Stimulated activated CD4-positive, alpha-beta T cell treated with anti-CD3 and anti-CD28 coated beads, Interleukin-12 subunit alpha, Interleukin-12 subunit beta, amount 100 ng/mL, for 4 hours (primary cell): ENCODE results near the gene MME.
"Not testable (repeated sequence)": the region's sequence is repeated elsewhere in the genome, so short reads cannot be mapped to it uniquely, and the experiment has no call there.

Source experiments
- DNase-seq: peaks from one replicate; pipeline ENCODE4 v3.0.0-alpha.2; 2020

MME gene

GRCh38 chr3:155086051-155086450, 5.9 kb downstream of the MME start:
- DNase-seq = no peak

DNA sequence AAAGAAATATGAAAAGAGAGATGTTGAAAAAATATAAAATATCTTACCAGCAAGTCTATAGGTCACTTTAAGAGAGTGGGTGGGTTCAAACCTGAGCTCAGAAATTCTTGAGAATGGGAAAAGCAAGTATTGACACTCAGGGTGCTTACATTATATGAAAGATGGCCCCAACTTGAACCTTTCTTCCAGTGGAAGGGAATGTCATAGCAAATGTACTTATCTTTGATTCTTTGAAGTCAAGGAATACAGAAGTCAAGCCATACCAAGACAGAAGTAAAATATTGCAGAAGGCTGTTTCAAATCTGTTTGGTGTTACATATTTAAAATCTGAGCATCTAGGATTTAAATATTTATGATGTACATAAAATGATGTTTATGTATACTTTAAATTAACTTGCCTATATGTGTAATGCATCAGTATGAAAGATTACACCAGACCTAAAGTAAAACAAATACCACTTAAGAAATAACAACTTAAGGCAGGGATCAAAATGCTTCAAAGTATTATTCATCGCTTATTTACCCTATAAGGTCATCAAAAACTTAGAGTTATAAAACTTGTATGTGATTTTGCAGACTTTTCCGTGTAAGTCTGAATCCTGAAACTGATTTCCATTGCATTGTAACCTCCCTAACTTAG, 8.7 kb downstream of the MME start:
- DNase-seq = no peak

DNA sequence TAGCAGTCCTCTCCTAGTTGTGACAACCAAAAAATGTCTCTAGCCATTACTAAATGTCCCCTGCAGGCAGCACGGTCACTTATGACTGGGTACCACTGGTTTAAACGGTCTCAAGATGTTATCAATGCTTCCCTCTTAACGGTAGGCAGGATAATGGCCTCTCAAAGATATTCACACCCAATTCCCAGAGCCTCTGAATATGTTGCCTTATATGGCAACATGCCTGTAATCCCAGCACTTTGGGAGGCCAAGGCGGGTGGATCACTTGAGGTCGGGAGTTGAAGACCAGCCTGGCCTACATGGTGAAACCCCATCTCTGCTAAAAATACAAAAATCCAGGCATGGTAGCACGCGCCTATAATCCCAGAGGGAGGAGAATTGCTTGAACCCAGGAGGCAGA, 9.4 kb downstream of the MME start:
- no peak for DNase-seq

DNA sequence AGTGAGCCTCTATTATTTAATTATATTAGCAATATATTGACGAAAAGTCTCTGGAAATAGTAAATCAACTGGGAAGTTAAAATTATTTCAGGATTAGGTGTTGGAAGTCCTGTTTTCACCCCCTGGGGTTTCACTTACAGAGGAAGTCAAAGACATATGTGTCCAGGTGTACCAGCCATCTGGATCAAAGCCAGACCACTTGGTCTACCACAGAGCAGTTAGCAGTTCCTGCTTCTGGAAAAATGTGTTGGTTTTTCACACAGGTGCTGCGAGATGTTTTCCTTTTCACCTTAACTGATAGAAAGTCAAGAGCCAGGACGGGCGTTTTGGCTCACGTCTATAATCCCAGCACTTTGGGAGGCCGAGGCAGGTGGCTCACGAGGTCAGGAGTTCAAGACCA, 13.1 kb downstream of the MME start:
- no peak for DNase-seq

- no peak for DNase-seq
These were observed 16.3 kb downstream of the MME start for GRCh38 chr3:155096303-155097008.

- no peak for DNase-seq
These were observed 16.9 kb downstream of the MME start for GRCh38 chr3:155097009-155097349.

- no peak for DNase-seq
These were observed 21.3 kb downstream of the MME start for GRCh38 chr3:155101398-155101797.

DNA sequence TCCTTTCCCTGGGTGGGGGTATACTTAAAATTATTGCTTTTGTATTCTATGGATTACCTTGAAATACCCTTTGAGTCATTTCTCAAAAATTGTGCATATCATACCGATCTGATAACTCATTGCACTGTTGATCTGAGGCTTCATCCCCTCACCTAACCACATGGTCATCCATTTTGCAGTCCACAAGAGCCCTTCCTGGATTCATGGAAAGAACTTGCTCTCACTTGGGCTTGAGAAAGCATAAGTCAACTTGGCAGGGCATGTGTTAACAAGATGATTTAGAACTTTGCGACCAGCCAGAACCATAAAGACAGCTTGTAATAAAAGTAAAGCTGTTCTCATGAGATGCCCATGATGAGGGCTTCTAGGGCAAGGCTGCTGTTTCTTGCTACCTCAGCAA, 22.2 kb downstream of the MME start:
- DNase-seq = no peak

DNA sequence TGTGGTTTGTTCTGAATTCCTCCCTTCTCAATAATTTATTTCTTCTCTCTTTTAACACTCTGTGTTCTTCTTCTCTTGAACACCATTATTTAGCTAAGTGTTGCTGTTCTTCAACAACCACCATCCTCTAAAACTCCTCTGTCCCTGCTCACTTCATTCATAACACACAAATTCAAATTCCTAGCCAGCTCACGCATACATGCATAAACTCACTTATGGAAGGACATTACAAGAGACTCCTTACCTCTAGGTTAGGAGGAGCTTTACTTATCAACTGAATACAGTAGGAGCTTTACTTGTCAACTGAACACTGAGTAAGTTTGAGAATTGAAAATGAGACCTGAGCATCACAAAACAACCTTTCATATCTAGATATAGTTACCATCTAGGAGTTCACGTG, 23.6 kb downstream of the MME start:
- no peak for DNase-seq

GRCh38 chr3:155106119-155106518, 26.0 kb downstream of the MME start:
- DNase-seq = no peak

DNA sequence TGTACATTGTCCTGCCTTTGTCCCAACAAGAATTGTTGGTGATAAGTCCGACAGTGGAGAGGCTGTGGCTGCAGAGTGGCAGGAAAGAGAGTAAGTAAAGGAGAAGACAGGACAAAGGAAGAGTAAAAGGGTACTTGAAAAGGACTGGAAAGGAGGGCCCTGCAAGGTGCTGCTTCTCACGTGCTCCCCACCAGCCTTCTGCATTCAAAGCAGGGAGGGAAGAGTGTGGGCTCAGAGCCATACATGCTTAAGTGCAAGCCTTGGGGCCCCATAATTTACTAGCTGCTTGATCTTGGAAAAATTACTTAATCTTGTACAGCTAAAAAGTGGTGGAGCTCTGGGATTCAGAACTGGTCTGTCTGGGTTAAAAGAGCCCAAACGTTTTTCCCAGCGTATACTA, 29.9 kb downstream of the MME start:
- no peak for DNase-seq

- no peak for DNase-seq
These were observed 31.1 kb downstream of the MME start for GRCh38 chr3:155110996-155111901.

DNA sequence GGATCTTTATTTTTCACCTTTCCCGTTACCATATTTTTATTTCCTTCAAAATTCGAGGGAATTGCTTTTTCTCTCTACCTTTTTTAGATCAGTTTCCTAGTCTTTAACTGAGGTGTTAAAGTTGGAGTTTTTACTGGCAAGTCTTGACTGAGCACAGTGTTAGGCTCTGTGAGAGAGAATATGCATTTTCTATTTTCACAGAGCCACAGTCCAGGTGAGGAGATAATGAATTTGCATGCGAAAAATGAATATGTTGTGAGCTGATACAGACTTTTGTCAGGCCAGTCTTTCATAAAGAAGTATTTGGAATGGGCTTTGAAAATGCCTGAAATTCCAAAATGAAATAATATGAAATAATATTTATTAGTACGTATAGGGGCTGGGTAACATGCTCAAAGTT, 31.9 kb downstream of the MME start:
- DNase-seq = no peak

- no peak for DNase-seq
These were observed 32.7 kb downstream of the MME start for GRCh38 chr3:155112661-155113389.

- DNase-seq = not testable (repeated sequence)
These were observed 44.6 kb downstream of the MME start for GRCh38 chr3:155124745-155125144.

- no peak for DNase-seq
These were observed 49.3 kb downstream of the MME start for GRCh38 chr3:155129396-155129795.

GRCh38 chr3:155130001-155130400, 49.9 kb downstream of the MME start:
- DNase-seq = no peak

- no peak for DNase-seq
These were observed 51.0 kb downstream of the MME start for GRCh38 chr3:155131104-155131503.

DNA sequence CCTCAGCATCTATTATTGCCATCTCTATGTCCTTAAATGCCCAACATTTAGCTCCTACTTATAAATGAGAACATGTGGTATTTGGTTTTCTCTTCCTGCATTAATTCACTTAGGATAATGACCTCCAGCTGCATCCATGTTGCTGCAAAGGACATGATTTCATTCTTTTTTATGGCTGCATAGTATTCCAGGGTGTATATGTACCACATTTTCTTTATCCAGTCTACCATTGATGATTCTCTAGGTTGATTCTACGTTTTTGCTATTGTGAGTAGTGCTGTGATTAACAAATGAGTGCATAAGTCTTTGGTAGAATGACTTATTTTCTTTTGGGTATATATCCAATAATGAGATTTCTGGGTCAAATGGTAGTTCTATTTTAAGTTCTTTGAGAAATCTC, 54.2 kb downstream of the MME start:
- not testable (repeated sequence) for DNase-seq

GRCh38 chr3:155135003-155135402, 54.9 kb downstream of the MME start:
- no peak for DNase-seq

DNA sequence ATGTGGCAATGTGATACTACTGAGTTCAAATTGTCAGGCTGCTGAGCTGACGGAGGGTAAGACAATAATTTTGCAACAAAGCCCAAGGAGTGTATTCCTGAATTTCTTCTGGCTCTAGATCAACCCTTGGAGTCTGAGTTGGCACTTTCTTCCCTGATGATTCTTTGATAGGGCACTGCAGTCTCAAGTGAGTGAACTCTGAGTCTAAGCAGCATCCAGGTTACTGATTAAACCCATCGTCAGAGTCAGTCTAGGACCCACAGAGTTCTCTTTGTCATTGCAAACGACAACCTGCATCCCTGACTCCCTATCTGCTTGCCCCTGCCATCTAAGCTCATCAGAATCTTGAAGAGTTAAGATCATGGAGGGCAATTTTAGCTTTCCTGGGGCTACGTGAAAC, 58.6 kb downstream of the MME start:
- no peak for DNase-seq

DNA sequence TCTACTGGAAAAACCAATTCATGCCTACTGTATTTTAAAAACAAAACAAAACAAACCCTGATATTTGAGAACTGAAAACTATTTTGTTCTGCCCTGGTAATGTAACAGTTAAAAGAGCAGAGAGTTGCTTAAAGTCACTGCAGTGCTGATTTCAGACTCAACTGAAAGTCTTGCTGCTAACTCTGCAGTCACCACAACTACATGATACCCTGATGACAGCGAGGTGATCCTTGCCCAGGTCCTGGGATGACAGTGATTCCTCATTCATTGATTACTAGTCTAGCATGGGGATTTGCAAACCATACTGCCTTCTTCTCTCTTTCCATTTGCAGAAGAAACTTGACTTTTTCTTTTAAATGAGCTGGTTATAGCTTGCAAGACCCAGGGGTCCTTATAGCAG, 67.5 kb downstream of the MME start:
- no peak for DNase-seq

- DNase-seq = no peak
These were observed 69.4 kb downstream of the MME start for GRCh38 chr3:155149494-155149893.
